HUES64 (cell line): ENCODE results near the gene BDP1. TPM values are rescaled to one million over a fixed set of nuclear protein-coding genes. Genes with fewer than 3 reads are reported as not detected.
"Not testable (repeated sequence)": the region's sequence is repeated elsewhere in the genome, so short reads cannot be mapped to it uniquely, and the experiment has no call there.

Source experiments
- H3K27ac ChIP-seq: 2 replicates; pipeline ENCODE4 v1.7.0; 2013; ENCODE audit warnings: low read depth, low read length, inconsistent platforms
- H3K27me3 ChIP-seq: 2 replicates; pipeline ENCODE4 v1.6.1; 2013; ENCODE audit warnings: mild to moderate bottlenecking, low read length; ENCODE audit not compliant: insufficient read depth
- H3K36me3 ChIP-seq: 2 replicates; pipeline ENCODE4 v1.6.1; 2013; ENCODE audit warnings: mild to moderate bottlenecking, low read length; ENCODE audit not compliant: insufficient read depth
- H3K4me1 ChIP-seq: 2 replicates; pipeline ENCODE4 v1.6.1; 2013; ENCODE audit warnings: mild to moderate bottlenecking, low read length, moderate library complexity; ENCODE audit not compliant: insufficient read depth
- H3K4me3 ChIP-seq: 2 replicates; pipeline ENCODE4 v1.5.1; 2013; ENCODE audit warnings: mild to moderate bottlenecking, low read length, moderate library complexity
- H3K9ac ChIP-seq: 2 replicates; pipeline ENCODE4 v1.6.1; 2013; ENCODE audit warnings: mild to moderate bottlenecking, low read depth, low read length
- H3K9me3 ChIP-seq: 2 replicates; pipeline ENCODE4 v1.6.1; 2013; ENCODE audit warnings: low read depth, low read length; ENCODE audit not compliant: insufficient read depth
- WGBS: fragments of 150-250, 120-280 bp; methylation state at CpG from one replicate; pipeline ENCODE4 v1.1.7; 2013; ENCODE audit warnings: missing lambda C conversion rate; 5-methylcytosine and 5-hydroxymethylcytosine counted together
- polyA plus RNA-seq, 2 experiments: library from polyadenylated mRNA; stranded (reverse); fragments of 50-300 nt; gene quantifications; one replicate each; pipeline ENCODE4 v1.2.3, GENCODE V29; 2013

BDP1 gene
- polyA plus RNA-seq (2013, experiment 1 of 2): 12.0 TPM
- polyA plus RNA-seq (2013, experiment 2 of 2): 11.9 TPM

- peak within 1 kb of the TSS; percentile 88 for H3K9ac ChIP-seq
- H3K27me3 ChIP-seq: peaks cover 2% of the 10 kb centered on the region; the same call in 1 of the 2 replicates
- no peaks in the 10 kb centered on the region for H3K9me3 ChIP-seq
- peaks cover 5% of the 10 kb centered on the region; the same call in 1 of the 2 replicates for H3K4me1 ChIP-seq
- peak within 1 kb of the TSS; percentile 79 for H3K27ac ChIP-seq
- H3K36me3 ChIP-seq: peaks cover 25% of the 10 kb centered on the region
- under 1% methylated on average over 50 of the region's 50 CpGs for WGBS
- peak within 1 kb of the TSS; percentile 94 for H3K4me3 ChIP-seq
Measured at GRCh38 chr5:71455427-71456361, at the start of gene BDP1. Gene BDP1, plus strand, starts transcription at chr5:71455651. Its CDS starts 227 bp downstream, at chr5:71455878.

- H3K9me3 ChIP-seq, H3K27ac ChIP-seq: not testable (repeated sequence)
- 88% methylated on average over 2 of the region's 2 CpGs for WGBS
Measured at GRCh38 chr5:71410088-71410487, 45.4 kb upstream of the BDP1 start.

GRCh38 chr5:71415626-71416025 is 39.8 kb upstream of the BDP1 start:
- 100% methylated on average over 1 of the region's 2 CpGs for WGBS
- H3K4me3 ChIP-seq, H3K9me3 ChIP-seq, H3K36me3 ChIP-seq, H3K9ac ChIP-seq, H3K4me1 ChIP-seq, H3K27ac ChIP-seq, H3K27me3 ChIP-seq: not testable (repeated sequence)

More at GRCh38 chr5:71410088-71410487, 45.4 kb upstream of the BDP1 start:
- H3K4me1 ChIP-seq, H3K36me3 ChIP-seq, H3K27me3 ChIP-seq, H3K9ac ChIP-seq, H3K4me3 ChIP-seq: not testable (repeated sequence)

GRCh38 chr5:71418026-71418425 is 37.4 kb upstream of the BDP1 start:
- H3K4me3 ChIP-seq, H3K9ac ChIP-seq, H3K27me3 ChIP-seq, H3K36me3 ChIP-seq, H3K27ac ChIP-seq, H3K9me3 ChIP-seq, H3K4me1 ChIP-seq: not testable (repeated sequence)
- WGBS: 95% methylated on average over 1 of the region's 1 CpG

GRCh38 chr5:71421278-71421677 is 34.2 kb upstream of the BDP1 start:
- not testable (repeated sequence) for H3K27me3 ChIP-seq, H3K9ac ChIP-seq, H3K27ac ChIP-seq, H3K4me3 ChIP-seq, H3K36me3 ChIP-seq, H3K9me3 ChIP-seq, H3K4me1 ChIP-seq
- WGBS: no CpG with 5 or more reads among the region's 1 CpG

GRCh38 chr5:71423896-71424295 is 31.6 kb upstream of the BDP1 start:
- H3K9me3 ChIP-seq, H3K36me3 ChIP-seq, H3K9ac ChIP-seq, H3K4me1 ChIP-seq, H3K4me3 ChIP-seq, H3K27me3 ChIP-seq, H3K27ac ChIP-seq: not testable (repeated sequence)
- 95% methylated on average over 2 of the region's 3 CpGs for WGBS

- H3K9me3 ChIP-seq, H3K4me1 ChIP-seq, H3K27me3 ChIP-seq, H3K36me3 ChIP-seq, H3K4me3 ChIP-seq, H3K27ac ChIP-seq, H3K9ac ChIP-seq: not testable (repeated sequence)
- no CpG with 5 or more reads among the region's 2 CpGs for WGBS
Measured at GRCh38 chr5:71426686-71427474, 28.6 kb upstream of the BDP1 start.

GRCh38 chr5:71432410-71432809 is 23.0 kb upstream of the BDP1 start:
- H3K9me3 ChIP-seq, H3K9ac ChIP-seq, H3K4me3 ChIP-seq, H3K27me3 ChIP-seq, H3K27ac ChIP-seq, H3K4me1 ChIP-seq, H3K36me3 ChIP-seq: not testable (repeated sequence)
- 93% methylated on average over 1 of the region's 3 CpGs for WGBS

GRCh38 chr5:71434825-71435224 is 20.6 kb upstream of the BDP1 start:
- not testable (repeated sequence) for H3K9me3 ChIP-seq, H3K27ac ChIP-seq, H3K27me3 ChIP-seq, H3K4me1 ChIP-seq, H3K36me3 ChIP-seq, H3K4me3 ChIP-seq, H3K9ac ChIP-seq
- WGBS: 64% methylated on average over 2 of the region's 3 CpGs

GRCh38 chr5:71441564-71441963 is 13.9 kb upstream of the BDP1 start:
- not testable (repeated sequence) for H3K4me1 ChIP-seq, H3K9me3 ChIP-seq, H3K36me3 ChIP-seq, H3K4me3 ChIP-seq, H3K9ac ChIP-seq, H3K27ac ChIP-seq
- 100% methylated on average over 1 of the region's 1 CpG for WGBS
- peaks cover 23% of the 10 kb centered on the region for H3K27me3 ChIP-seq

GRCh38 chr5:71443891-71444290 is 11.6 kb upstream of the BDP1 start:
- H3K9ac ChIP-seq, H3K27ac ChIP-seq, H3K36me3 ChIP-seq, H3K9me3 ChIP-seq, H3K4me3 ChIP-seq, H3K4me1 ChIP-seq: not testable (repeated sequence)
- peaks cover 27% of the 10 kb centered on the region for H3K27me3 ChIP-seq
- WGBS: 80% methylated on average over 2 of the region's 4 CpGs
